NCI-H82 treated with DMSO at 0.1 percent for 48 hours (cell line): Measurements from ENCODE around the gene YARS1.
A peak's percentile ranks its signal among the peaks of the same experiment; 100 is the strongest.

Experiments used
- DNase-seq: peaks from one replicate; lab custom pipeline; 2025; ENCODE audit not compliant: unreplicated experiment; lab: John Stamatoyannopoulos, UW

The YARS1 gene

DNA sequence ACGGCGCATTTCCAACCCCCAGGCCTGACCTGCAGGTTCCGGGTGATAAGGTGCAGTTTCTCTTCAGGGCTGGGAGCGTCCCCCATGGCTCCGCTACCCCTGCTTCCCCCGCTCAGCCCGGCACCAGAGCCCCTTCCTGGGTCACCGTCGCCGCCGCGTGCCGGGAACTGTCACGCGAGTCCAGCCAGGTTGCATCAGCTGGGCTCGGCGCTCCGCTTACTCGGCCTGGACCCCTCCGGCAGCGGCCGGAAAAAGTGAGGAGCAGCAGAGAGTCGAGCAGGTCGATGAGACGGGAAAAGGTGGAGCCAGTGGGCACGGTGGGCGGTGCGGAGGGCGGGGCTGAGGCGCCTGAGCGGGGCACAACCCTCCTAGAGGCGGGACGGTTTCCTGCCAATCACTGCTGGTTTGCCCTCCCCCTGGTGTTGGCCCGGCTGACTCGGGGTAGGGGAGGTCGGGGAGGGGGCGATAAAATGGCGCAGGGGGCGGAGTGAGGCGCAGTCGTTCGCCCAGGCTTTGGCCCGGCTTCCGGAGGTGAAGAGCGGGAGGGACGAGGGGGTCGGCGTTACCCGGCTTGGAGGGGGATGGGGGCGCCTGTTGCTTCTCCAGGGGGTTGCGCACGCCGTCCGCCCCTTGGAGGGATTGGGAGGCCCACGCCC, at the start of gene YARS1, which contains the start of gene S100PBP:
Gene YARS1, minus strand, starts transcription at position 200 of the 656 bp plus-strand sequence. Its CDS starts 114 bp downstream, at position 86.
Gene S100PBP, plus strand, starts transcription at position 495 of the 656 bp plus-strand sequence. CDS start 8,447 bp downstream, outside the sequence.
- DNase-seq = peak; percentile 98

DNA sequence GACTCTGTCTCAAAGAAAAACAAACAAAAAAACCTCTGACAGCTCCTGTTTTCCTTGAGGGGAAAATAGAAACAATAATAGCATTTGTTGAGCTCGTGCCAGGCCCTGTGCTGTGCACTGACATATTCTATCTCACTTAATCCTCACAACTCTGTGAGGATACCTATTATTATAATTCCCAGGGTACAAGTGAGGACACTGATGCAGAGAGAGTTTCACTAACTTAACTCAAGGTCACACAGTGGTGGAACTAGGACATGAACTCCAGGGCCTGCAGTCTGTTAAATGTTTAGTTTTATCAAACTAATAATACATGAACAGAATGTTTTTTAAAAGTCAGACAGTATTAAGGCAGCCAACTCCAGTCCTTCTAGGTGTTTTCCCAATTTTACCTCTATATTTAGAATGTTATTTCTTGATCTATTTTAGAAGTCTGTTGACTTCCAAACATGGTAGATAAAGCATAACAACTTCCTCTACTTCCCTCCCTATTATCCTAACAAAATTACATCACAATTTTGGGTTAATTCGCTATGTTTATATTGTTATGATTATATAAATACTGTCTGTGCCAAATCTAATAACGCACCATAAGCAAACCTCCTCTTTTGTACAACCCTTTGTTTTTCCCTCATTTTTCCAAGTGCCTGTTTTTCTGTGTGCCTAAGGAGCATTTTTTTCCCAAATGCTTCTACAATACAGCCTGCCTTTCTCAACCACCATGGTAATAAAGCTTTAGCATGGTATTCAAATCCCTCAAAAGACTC, 48.7 kb upstream of the YARS1 start:
- DNase-seq = no peak

DNA sequence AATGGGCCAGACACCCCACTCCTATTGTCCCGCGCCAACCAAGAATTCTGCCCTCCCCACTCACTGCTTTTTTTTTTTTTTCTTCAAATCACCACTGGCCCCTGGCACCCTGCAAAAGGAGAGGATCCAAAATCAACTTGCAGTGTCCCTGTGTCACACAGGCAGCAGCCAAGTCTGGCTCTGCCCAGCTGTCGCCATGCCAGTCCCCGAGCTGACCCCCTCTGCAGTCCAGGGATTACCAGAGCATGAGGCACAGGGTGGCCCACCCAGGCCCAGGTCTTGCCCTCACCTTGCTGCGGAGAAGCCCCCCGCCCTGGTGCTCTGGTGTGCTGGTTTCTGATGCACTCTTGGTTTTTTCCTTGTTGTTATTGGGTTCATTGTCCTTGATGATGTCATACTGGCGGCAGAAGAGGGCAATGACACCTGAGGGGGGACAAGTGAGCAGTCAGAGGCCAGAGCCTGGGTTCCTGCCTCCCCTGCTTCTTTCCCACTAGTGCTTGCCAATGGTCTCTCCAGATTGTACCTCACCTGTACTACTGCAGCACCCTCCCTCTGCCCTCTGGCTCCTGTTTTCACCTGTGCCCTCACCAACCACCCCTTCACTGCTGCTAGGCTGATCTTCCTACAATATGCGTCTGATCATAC, 47.3 kb upstream of the YARS1 start:
- DNase-seq = no peak

DNA sequence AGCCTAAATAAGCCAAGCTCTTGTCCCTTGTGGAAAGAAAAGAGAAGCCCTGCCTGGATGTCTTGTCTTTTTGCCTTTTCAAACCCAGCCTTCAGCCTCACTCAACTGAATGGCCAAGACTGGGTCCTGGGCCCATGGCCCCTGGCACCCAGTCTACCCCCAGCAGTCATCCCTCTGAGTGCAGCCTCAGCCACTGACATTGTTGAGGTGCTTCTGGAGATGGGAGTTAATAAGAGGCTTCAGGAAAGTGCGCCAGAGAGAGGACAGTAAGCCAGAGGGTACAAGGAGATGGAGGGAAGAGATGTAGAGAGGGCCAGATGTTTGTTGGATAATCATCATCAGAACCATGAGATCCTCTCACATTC, 46.7 kb upstream of the YARS1 start:
- DNase-seq = no peak

DNA sequence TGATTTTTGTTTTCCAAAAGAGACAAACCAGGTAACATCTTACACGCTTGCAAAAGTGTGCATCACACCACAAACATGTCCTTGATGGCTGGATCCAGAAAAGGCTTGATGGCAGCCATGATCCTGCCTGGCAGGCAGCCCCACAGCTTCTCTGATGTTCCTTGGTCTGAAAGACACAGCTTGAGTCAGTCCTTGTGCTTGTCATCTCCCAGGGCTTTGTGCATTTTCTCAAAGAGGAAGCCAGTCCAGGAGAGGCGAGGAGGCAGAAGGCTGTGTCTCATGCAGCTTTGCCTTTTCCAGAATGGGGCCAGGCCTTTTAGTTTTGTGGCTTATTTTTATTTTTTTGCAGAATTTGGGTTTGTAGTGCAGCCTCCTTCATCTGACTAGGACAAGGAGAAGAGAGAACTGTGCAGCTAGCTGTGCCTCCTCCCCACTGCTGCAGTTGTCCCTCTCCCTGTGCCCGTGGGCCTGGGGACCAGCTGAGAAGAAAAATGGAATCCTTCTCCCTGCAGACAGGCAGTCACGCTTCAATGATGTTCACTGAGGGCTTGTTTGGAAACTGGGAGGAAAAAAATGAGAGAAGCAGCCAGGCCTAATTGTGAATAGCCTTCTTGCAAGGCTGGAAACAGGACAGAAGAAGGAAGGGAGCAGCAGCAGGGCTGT, 46.2 kb upstream of the YARS1 start:
- DNase-seq = no peak

DNA sequence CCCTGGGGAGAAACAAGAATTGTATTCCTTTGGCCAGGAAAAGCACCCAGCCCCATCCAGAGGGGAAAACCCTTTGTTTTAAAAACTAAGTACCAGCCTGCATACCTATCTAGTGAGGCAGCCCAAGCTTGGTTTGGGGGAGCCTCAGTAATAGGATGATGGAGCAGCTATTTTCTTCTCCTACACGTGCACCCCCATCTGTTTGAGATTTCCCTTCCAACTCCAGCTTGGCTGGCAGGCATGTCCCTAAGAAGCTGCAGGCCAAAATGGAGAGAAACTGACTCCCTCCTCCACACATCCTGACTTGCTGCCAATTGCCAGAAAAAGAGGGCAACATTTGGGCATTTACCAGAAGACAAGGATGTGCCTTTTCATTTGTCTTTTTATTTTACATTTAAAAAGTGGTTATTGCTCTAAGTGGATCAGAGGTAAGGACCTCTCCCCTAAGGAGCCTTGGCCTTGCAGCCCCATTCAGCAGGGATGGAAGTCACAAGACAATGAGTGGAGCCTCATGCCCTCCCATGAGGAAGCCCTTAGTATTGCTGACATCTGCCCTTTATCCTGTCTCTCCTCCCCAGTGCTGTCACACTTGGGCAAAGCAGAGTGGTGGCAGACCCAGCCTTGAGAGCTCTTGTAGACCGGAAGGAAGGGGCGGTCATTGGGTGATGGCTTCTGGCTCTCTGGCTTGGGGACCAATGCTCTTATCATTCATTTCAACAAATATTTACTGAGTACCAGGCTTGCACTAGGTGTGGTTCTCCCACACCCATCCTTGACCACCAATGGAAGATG, 44.9 kb upstream of the YARS1 start:
- no peak for DNase-seq

DNA sequence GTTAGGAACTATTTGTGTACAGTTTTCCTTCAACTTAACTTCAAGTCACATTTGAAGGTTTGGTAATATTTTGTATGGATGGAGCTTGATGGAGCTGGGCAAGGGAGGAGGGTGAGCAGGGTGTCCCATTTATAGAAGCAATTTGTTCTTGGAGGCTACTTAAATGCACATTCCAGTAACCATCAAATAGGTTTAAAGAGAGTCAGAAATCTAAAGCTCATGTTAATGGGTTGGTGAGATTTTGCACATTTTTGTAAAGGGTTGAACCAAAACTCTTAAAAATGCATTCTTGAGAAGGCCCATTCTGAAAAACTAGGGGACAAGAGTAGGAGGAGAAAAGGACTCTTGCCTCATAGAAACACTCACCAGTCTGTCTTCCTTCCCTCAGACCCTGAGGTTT, 43.4 kb upstream of the YARS1 start:
- no peak for DNase-seq

DNA sequence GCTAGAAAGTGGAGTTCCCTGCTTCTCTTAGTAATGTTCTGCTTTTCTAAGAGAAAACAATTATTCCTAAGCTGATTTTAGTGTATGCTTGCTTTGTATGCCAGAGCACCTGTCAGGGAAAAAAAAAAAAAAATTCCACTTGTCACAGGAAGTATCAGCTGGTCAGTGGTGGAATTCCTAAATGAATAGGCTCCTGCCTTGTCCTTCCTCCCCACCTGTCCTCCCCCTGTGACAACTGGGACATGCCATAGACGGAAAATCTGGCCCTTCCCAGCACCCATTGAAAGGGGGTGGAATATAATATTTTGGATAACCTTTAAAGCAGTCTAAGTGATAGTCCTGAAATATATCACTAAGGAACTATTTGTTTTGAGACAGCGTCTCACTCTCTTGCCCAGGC, 42.8 kb upstream of the YARS1 start:
- DNase-seq = no peak

DNA sequence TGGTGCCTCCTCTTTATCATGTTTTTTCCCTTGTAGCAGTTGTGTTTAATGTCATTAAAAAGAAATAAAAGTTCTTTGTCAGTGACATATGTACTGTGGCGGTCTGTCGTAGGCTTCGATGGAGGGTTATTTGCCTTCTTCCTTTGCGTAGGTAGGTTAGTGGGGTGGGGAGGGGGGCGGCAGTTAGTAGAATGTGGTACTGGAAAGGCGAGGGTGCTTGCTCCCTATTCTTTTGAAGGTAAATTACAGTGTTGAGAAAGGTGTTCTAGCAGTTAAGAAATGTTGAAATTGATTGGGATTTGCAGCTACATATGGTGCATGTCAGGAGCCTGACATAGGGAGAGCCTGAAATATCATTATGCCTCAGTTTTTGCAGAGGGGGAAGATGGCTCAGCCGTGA, 41.6 kb upstream of the YARS1 start:
- DNase-seq = no peak

DNA sequence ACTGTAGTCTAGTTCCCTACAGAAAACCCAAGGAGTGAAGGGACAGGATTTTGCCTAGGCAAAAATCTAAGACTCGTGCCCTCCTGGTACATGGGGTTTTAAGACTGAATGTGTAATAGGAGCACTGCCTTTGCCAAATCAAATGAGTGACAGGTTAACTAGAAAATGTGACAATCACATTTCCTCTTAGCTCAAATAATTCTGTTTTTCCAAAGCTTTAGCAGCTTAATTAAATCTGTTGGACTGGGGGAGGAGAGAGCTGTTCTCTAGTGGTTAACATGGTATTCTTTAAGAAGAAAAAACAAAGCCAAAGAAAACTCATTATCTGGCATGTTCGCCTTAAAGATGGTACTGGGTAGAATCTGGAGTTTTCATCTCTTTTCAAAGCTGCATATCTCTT, 41.0 kb upstream of the YARS1 start:
- DNase-seq = no peak

DNA sequence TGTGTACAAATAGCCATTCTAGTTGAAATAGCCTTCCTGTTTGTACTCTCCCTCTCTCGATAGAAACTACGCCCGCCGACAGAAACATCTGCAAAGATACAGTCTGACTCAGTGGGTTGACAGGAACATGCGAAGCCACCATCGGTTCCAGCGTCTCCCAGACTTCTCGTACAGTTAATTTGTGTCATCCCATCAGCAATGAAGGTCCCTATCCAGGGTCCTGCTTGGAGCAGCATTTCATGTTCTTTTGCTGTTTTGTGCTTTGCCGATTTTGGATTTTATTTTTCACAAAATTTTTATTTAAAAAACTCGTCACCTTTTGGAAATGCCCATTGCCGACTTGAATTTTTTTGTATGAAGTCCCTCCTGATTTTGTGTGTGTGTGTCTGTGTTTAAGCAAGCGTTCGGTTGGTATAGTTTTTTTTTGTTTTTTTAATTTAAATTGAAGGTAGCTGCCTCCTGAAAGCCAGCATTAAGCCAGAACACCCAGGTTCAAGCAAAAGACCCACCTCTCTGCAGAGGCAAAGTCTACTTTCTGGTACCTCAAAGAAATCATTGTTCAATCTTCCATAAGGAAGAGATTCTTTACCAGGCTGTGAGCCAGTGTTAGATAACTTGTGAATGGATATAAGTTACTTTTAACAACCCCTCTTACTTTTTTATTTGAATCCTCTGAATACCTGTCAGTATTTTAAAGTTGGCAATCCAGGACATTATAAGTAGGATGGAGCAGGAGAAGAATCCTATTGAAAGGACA, 38.9 kb upstream of the YARS1 start:
- no peak for DNase-seq

DNA sequence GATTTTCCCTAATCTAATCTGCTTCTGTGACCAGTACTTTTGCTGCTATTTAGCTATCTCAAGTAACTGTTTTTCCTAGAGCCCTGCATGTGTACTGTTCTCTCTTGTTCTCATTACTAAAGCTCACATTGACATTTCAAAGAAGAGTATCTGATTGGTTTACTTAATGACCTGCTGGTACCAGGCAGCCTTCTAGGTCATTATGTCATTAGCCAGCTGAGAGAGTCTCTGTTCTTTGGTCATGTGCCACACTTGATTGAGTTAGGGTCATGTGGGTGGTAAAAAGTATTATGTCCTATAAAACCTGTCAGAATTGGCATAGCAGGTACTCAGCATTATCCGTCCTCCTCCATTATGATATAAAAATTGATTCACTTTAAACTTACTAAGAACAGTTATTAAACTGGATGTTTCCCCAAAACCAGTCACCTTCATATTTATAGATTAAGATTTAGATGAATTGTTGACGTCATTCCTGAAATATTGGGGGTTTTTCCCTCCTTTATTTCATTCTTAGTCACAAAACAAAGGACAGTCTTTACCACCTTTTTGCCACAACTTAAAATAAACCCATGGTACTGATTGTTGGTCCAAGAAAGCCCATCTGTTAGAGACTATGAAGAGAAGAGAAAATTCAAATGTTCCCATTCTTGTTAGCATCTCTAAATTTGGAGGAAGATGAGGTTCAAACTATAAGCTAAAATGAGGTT, 31.4 kb upstream of the YARS1 start:
- no peak for DNase-seq

DNA sequence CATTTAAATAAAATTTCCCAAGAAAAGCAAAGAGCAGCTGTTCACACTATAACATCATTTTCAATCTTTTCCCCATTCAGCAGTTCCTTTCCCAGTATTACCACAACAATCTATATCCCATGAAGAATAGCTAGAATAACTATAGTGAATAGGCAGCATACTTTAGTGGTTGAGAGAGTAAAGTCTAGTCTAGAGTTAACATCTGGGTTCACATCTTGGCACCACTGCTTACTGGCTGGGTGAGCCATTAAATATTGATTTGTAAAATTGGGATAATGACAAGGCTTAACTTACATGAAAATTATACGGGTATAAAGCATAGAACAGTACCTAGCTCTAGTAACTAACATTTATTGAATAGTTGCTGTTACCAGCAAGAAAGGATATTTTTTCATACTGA, 14.7 kb upstream of the YARS1 start:
- no peak for DNase-seq

DNA sequence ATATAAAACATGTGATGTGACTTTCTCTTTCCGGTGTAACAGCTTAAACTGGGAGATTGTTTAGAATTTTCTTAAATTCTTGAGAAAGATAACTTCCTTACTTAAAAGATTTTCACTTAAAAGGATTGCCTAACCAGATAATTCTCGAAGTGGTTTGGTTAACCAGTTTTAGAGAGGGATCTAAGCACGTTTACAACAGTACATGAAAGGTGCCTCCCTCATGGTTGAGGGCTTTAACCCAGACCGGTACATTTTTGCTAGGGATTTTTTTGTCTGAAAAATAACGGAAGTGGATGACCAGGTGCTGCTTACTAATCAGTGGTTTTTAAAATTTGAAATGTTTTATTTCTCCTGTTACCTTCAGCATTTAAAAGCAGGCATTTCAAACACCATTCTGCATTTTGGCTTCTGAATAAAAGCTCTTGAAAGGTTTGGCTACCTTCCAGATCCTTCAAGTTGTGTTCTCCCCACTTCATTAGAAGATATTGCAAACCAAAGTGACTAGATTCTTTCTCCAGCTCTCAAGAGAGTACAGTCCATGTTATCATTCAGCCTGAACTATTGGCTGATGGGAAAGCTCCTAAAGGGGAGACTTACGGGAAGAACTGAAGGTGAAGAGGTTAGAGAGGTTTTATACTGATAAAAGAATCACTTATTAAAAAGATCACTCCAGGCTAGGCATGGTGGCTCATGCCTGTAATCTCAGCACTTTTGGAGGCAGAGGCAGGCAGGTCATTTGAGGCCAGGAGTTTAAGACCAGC, 13.1 kb upstream of the YARS1 start:
- no peak for DNase-seq

DNA sequence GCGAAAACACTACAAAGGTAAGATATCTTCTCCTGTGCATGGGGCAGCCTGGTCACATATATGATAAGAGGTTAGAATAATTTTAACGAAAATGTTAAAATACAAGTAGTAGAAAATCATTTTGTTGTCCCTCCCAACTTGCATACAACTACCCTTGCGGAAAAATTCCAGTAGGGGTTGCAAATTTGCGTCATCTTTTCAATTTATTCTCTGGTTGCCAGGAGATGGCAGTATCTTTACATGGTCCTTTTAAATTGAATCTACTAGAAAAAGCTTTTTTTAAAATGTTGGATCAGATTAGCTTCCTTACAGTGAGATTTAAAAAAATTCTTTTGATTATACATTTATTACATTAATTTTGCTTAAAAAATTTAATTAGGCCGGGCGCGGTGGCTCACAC, 11.2 kb upstream of the YARS1 start:
- no peak for DNase-seq

DNA sequence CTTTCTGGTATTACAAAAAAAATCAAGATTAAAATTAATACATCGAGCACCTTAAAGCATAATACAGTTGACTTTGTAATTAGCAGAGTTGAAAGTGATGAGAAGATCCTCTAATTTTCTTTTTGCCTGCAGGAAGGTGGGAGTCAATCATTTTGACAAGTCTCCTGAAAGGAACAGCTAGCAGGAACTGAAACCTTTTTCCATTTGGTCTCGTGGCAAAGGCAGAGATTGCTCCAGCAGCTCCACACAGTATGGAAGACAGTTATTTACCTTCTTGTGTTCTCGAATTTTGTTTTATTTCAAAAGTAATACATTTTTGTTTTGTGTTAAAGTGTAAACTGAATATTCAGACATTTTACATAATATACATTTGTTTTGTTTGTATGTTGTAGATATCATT, 8.0 kb upstream of the YARS1 start:
- DNase-seq = no peak

DNA sequence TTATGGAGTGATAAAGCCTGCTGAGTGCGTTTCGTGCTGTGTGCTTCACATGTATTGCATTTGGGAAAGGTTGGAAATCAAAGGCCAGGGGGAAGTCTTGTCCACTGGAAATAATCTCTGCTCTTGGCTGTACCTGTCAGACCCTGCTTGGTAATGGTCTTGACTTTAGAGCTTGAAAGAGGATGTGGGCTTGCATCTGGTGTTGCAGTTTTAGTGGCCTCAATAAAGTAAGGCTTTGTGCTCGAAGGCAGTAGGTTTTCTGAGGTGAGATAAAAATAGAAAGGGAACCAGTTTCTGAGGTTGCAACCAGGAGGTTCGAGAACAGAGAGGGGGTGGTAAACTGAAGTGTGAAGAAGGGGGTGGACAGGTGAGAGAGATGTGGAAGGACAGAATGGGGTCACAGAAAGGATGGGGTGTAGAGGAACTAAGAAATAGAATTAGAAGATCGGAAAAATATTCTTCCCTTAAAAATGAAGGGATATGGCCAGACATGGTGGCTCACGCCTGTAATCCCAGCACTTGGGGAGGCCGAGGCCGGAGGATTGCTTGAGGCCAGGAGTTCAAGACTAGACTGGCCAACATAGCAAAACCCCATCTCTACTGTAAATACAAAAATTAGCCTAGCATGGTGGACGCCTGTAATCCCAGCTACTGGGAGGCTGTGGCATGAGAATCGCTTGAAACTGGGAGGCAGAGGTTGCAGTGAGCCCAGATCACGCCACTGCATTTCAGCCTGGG, 1.8 kb upstream of the YARS1 start:
- DNase-seq = no peak
